ENCODE data around the gene PIGP.
"Not testable (repeated sequence)": the region's sequence is repeated elsewhere in the genome, so short reads cannot be mapped to it uniquely, and the experiment has no call there.

PIGP gene

DNA sequence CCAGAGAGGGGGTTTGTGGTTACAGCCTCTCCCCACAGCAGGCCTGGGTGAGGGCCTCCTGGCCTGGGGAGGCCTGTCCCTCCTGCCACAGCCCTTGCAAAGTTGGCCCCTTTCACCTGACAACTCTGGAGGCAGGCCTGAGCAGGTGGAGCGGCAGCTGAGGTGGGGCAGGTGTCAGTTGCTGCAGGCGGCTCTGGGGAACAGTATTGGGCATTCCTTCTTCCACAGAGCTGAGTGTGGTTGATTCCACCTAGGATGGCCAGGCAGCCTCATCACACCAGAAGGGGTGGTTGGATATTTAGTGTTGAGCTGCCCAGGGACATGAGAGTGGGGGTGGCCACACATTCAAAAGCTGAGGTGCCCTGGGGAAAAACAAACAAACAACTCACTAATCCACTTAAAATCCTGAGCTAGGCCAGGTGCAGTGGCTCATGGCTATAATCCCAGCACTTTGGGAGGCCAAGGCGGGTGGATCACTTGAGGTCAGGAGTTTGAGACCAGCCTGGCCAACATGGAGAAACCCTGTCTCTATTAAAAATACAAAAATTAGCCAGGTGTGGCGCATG, 31.1 kb downstream of the PIGP start:
- DNase-seq, result no peak

DNA sequence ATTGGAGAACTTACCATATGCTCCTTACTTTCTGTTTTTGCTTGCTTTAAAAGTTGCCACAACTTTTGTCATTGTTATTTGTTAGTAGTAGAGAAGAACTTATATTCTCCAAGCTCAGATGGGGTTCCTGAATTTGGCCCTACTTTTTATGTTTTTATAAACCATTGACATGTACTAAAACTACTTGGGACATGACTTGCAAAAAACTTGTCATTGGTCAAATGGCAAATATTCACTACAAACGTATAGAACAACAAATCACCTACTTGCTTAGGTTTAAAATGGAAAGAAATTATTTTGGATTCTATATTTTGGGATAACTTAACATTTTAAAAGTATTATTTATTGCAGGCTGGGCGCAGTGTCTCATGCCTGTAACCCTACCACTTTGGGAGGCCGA, 32.7 kb downstream of the PIGP start:
- no peak for DNase-seq

DNA sequence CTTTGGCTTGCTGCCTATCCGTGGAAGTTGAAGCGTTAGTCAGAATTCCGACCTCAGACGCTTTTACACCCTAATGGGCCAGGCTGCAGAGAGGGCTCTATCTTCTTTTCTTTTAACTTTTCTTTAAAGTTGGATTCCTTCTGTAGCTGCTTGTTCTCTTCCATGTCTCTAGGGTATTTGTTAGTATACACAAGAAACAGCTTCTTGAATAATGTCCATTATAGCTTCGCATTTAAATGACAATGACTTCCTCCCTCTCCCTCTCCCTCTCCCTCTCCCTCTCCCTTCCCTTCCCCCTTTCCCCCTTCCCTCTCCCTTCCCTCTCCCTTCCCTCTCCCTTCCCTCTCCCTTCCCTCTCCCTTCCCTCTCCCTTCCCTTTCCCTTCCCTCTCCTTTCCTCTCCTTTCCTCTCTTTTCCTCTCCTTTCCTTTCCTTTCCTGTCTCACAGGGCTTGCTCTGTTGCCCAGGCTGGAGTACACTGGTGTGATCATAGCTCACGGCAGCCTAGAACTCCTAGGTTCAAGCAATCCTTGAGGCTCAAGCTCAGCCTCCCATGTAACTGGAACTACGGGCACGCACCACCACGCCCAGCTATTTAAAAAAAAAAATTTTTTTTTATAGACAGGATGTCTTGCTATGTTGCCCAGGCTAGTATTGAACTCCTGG, 33.3 kb downstream of the PIGP start:
- DNase-seq, result no peak

DNA sequence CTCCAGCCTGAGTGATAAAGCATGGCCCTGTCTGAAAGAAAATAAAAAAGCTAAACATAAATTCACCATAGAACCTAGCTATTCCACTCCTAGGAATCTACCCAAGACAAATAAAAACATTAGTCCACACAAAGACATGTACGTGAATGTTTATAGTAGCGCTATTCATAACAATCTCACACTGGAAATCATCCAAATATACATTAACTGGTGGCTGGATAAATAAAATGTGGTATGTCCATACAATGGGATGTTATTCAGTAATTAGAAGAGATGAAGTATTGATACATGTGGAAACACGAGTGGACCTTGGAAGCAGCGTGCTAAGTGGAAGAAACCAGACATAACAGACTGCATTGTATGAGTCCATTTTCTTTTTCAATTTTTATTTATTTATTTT, 36.7 kb downstream of the PIGP start:
- DNase-seq, result no peak

DNA sequence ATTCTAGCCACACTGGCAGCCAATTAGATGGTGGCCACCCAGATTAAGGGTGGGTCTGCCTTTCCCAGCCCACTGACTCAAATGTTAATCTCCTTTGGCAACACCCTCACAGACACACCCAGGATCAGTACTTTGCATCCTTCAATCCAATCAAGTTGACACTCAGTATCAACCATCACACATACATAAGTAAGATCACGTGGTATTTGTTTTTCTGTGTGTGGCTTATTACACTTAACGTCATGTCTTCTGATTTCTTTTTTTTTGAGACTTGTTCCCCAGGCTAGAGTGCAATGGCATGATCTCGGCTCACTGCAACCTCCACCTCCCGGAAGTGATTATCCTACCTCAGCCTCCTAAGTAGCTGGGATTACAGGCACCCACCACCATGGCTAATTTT, 38.5 kb downstream of the PIGP start:
- DNase-seq, result not testable (repeated sequence)

DNA sequence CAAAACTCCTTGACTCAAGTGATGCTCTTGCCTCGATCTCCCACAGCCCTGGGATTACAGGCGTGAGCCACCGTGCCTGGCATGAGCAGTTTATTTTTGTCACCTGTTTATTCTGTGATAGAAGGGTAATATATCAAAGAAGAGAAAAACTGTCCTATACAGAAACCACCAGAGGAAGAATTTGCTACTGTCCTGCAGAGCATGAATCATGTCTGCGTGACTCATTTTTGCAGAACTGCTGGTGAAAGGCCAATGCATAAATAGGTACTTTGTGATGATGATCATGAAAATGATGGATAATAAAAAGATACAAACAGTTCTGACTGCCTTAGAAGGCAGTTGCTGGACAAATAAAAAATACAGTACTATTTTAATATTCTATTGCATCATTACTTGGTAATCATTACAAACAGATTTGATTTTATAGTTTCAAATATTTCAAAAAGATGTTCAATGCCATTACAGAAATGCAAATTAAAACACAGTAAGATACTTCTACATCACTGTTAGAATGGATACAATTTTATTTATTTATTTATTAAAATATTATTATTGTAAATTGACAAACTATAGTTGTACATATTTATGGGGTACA, 39.9 kb downstream of the PIGP start:
- no peak for DNase-seq

DNA sequence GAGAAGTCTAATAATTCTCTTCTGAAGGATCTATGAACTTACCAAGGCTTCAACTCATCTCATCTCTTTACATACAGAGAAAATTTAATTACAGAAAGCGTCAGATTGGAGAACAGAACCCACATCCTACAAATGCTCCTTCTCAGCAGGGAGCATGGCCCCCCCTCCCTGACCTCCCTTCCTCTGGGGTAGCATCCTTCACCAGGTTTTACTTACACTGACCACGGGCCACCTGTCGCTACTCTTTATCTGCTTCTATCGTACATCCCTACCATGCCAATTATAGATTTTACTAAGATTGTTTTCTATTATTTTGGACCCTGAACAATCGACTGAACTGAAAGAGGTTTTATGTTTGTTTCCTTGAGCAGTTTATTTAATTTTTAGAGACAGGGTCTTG, 40.6 kb downstream of the PIGP start:
- DNase-seq, result no peak

DNA sequence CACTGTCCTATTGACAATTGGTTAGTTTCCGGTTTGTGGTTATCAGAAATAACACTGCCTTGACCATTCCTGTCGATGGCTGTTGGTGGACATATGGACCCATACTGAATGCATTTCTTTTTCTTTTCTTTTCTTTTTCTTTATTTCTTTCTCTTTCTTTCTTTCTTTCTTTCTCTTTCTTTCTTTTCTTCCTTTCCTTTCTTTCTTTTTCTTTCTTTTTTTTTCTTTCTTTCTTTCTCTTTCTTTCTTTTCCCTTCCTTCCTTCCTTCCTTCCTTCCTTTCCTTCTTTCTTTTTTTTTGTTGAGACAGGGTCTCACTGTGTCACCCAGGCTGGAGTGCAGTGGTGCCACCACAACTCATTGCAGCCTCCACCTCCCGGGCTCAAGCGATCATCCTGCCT, 42.0 kb downstream of the PIGP start:
- no peak for DNase-seq

DNA sequence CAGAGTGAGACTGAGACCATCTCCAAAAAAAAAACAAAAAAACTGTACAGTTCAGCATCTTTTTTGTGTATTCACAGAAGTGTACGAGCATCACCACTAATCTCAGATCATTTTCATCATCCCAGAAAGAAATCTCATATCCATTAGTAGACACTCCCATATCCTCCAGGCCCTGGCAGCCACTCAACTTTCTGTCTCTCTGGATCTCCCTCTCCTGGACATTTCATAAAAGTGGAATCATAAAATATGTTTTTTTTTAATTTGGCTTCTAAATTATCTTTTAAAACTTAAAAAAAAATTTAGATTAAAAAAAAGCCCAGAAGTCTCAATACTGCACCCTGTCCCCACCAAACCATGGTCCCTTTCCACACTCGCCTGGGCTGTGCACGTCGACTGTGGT, 44.3 kb downstream of the PIGP start:
- DNase-seq, result no peak

DNA sequence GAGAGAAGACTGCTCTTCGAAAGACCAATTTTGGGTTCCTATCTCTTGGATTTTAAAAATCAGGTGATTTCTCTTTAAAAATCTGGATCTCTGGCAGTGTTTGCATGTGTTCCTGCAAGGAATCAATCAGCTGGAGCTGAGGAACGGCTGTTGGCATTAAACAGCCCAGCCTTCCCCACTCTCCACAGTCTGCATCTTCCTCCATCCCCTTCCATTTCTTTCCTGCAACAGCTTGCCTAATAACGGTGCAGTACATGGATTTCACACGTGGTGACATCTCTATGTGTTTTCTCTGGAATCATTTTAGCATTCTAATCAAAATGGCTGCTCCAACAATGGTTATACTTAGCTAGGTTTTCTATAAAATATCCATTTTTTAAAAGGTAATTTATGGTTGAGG, 46.4 kb downstream of the PIGP start:
- no peak for DNase-seq

DNA sequence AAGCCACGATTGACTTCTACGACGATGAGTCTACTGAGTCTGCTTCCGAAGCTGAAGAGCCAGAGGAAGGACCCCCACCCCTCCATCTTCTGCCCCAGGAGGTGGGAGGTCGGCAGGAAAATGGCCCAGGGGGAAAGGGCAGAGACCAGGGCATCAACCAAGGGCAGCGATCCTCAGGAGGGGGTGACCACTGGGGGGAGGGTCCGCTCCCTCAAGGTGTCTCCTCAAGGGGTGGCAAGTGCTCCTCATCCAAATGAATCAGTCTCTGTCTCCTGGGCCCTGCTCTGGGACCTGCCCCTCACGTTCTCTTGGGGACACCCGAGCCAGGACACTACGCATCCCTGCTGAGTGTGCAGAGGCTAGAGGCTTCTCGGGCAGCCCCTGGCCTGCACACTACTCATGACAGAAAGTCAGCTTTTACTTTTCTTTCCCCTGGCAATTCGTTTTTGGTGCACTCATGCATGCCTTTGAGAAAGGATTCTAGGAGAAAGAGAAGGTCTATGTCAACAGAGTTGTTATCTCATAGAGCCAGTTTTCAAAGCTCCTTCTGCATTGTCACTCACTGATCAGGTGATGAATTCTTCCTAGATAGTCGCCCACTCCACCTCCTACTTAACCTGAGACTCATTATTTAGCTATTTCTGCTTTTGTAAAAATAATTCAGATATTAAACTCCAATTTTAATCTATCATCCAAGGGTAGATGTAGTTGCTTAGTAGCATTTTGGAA, 54.8 kb downstream of the PIGP start:
- no peak for DNase-seq

Measured in NCI-H2171 (cell line).